ENCODE measurements around the gene EIF3J. TPM values are rescaled to one million over a fixed set of nuclear protein-coding genes. Genes with fewer than 3 reads are reported as not detected.

The EIF3J gene
- total and polyA plus RNA-seq, 10 of the 15 experiments (the other 5 are each of a cell fraction or from before 2014, with no cell fraction given): 34.7 to 126 (median 64.1) TPM

GRCh38 chr15:44595656-44596510, 58.9 kb downstream of the EIF3J start (continued):
- no peak for TF ChIP-seq CUX1 (IDR thresholded peaks at IDR 0.05; ENCODE audit: insufficient replicate concordance, low read depth, low read length)
- TF ChIP-seq, protein P1, sequence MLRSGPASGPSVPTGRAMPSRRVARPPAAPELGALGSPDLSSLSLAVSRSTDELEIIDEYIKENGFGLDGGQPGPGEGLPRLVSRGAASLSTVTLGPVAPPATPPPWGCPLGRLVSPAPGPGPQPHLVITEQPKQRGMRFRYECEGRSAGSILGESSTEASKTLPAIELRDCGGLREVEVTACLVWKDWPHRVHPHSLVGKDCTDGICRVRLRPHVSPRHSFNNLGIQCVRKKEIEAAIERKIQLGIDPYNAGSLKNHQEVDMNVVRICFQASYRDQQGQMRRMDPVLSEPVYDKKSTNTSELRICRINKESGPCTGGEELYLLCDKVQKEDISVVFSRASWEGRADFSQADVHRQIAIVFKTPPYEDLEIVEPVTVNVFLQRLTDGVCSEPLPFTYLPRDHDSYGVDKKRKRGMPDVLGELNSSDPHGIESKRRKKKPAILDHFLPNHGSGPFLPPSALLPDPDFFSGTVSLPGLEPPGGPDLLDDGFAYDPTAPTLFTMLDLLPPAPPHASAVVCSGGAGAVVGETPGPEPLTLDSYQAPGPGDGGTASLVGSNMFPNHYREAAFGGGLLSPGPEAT (IDR thresholded peaks at IDR 0.05; ENCODE audit: low read depth): 0 out of 2 replicates have a peak, but pooled peaks have one; percentile 10
- TF ChIP-seq HDGF (IDR thresholded peaks at IDR 0.05): no peak
- no peak for TF ChIP-seq MXI1 (IDR thresholded peaks at IDR 0.05; ENCODE audit: low read depth, low read length)
- no peak for TF ChIP-seq SMAD5 (IDR thresholded peaks at IDR 0.05; ENCODE audit: low read depth)
- TF ChIP-seq ZNF687 (IDR thresholded peaks at IDR 0.05): 0 out of 2 replicates have a peak, but pooled peaks have one; percentile 21
- TF ChIP-seq EZH2 (IDR thresholded peaks at IDR 0.05; ENCODE audit: borderline replicate concordance, control insufficient read depth, low read depth, low read length): no peak
- TF ChIP-seq, protein P2, sequence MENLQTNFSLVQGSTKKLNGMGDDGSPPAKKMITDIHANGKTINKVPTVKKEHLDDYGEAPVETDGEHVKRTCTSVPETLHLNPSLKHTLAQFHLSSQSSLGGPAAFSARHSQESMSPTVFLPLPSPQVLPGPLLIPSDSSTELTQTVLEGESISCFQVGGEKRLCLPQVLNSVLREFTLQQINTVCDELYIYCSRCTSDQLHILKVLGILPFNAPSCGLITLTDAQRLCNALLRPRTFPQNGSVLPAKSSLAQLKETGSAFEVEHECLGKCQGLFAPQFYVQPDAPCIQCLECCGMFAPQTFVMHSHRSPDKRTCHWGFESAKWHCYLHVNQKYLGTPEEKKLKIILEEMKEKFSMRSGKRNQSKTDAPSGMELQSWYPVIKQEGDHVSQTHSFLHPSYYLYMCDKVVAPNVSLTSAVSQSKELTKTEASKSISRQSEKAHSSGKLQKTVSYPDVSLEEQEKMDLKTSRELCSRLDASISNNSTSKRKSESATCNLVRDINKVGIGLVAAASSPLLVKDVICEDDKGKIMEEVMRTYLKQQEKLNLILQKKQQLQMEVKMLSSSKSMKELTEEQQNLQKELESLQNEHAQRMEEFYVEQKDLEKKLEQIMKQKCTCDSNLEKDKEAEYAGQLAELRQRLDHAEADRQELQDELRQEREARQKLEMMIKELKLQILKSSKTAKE (IDR thresholded peaks at IDR 0.05; ENCODE audit: low read depth, poor library complexity, severe bottlenecking): peak; percentile 18
- TF ChIP-seq, protein P3, sequence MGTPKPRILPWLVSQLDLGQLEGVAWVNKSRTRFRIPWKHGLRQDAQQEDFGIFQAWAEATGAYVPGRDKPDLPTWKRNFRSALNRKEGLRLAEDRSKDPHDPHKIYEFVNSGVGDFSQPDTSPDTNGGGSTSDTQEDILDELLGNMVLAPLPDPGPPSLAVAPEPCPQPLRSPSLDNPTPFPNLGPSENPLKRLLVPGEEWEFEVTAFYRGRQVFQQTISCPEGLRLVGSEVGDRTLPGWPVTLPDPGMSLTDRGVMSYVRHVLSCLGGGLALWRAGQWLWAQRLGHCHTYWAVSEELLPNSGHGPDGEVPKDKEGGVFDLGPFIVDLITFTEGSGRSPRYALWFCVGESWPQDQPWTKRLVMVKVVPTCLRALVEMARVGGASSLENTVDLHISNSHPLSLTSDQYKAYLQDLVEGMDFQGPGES (IDR thresholded peaks at IDR 0.05): no peak
- TF ChIP-seq HCFC1 (IDR thresholded peaks at IDR 0.05; ENCODE audit: low read length): no peak

Data from GM12878 (cell line).